Measurements from ENCODE around the gene MTMR8.

MTMR8 gene

GRCh38 chrX:64306712-64307111 lies 88.5 kb downstream of the MTMR8 start:
- no peak for DNase-seq (ENCODE audit: low read depth)

- DNase-seq (ENCODE audit: low read depth) = peak; percentile 33
Observed at GRCh38 chrX:64291123-64291522, 104.1 kb downstream of the MTMR8 start.

- no peak for DNase-seq (ENCODE audit: low read depth)
Observed at GRCh38 chrX:64265265-64265664, 130.0 kb downstream of the MTMR8 start.

- DNase-seq (ENCODE audit: low read depth) = no peak
Observed at GRCh38 chrX:64230123-64230970, 164.9 kb downstream of the MTMR8 start, which contains the start of gene ASB12. Gene ASB12 (minus strand): TSS chrX:64230607. CDS start chrX:64225650, 4,957 bp downstream.

GRCh38 chrX:64229154-64229553 lies 166.1 kb downstream of the MTMR8 start:
- no peak for DNase-seq (ENCODE audit: low read depth)

All from CMK (cell line).